Measurements from ENCODE around the gene C16orf89.
"Not testable (repeated sequence)": the region's sequence is repeated elsewhere in the genome, so short reads cannot be mapped to it uniquely, and the experiment has no call there.

The C16orf89 gene

DNA sequence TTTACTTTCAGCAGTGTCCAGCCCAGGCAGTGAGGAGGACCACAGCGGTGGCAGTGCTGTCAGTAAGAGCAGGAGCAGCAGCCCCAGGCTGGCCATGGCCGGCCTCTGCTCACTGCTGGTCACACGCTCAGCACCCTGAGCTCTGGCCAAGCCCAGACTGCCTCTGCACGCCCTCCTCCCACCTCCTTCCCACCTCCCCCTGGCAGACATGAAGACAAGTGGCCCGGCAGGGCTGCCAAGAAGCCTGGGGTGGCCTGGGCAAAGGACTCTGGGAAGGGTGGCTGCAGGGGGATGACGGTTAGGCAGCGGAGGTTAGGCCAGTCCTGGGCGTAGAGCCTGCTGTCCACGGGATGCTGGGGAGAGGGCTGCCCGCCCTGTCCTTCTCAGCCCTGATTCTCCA, at the start of gene C16orf89:
C16orf89 (minus strand) TSS at position 144 of the 400 bp plus-strand sequence; CDS start at position 96, 48 bp downstream.
- DNase-seq (ENCODE audit: low read depth): no peak

DNA sequence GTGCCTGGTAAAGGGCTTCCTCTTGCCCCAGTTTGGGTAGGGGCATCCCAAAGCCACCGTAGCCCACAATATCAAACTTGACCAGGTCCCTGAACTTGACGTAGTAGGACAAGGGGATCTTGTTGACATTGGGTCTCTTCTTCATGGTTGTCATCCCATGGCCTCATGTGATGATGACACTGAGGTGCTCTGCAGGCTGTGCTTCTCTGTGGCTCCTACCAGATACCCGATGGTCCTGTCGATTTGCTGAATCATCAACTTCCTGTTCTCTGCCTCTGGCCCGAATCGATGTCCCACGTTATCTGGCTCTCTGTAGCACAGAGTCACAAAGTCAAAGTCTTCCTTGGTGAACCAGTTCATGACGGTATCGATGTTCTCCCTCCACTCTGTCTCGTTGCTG, 45.2 kb upstream of the C16orf89 start:
- DNase-seq (ENCODE audit: low read depth): not testable (repeated sequence)

- no peak for DNase-seq (ENCODE audit: low read depth)
Observed at GRCh38 chr16:5108505-5109158, 42.9 kb upstream of the C16orf89 start.

GRCh38 chr16:5105039-5105438, 39.3 kb upstream of the C16orf89 start:
- not testable (repeated sequence) for DNase-seq (ENCODE audit: low read depth)

DNA sequence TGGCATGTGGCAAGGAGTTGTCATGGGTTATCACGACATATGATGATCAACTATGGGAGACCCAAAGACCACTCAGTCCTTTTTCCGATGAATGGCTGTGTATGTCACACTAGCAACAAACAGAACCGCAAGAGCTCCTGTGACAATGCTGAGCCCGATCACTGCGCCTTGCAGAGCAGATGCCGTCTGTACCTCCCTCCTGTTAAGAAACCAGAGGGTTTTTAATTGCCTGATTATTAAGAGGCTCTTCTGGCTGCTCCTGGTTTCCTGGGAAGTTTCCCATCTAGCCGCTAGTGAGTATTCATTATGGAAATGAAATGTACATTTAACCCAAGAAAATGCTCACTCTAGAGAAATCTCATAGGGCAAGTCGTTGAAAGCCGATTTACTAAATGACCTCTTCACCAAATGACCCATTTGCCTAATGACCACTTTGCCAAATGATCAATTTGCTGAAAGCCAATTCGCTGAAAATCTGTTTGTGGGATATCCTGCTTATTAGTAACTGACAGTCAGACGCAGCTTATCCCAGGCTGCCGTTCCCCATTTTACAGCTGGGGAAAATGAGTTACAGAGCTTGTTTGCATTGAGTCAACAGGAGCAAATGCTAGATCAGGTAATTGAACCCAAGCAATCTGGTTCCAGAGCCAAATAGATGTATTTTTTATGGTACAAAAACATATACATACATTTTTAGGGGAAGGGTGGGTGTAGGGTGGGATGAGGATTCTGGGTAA, 37.7 kb upstream of the C16orf89 start:
- DNase-seq (ENCODE audit: low read depth): not testable (repeated sequence)

GRCh38 chr16:5099174-5099573, 33.4 kb upstream of the C16orf89 start:
- not testable (repeated sequence) for DNase-seq (ENCODE audit: low read depth)

DNA sequence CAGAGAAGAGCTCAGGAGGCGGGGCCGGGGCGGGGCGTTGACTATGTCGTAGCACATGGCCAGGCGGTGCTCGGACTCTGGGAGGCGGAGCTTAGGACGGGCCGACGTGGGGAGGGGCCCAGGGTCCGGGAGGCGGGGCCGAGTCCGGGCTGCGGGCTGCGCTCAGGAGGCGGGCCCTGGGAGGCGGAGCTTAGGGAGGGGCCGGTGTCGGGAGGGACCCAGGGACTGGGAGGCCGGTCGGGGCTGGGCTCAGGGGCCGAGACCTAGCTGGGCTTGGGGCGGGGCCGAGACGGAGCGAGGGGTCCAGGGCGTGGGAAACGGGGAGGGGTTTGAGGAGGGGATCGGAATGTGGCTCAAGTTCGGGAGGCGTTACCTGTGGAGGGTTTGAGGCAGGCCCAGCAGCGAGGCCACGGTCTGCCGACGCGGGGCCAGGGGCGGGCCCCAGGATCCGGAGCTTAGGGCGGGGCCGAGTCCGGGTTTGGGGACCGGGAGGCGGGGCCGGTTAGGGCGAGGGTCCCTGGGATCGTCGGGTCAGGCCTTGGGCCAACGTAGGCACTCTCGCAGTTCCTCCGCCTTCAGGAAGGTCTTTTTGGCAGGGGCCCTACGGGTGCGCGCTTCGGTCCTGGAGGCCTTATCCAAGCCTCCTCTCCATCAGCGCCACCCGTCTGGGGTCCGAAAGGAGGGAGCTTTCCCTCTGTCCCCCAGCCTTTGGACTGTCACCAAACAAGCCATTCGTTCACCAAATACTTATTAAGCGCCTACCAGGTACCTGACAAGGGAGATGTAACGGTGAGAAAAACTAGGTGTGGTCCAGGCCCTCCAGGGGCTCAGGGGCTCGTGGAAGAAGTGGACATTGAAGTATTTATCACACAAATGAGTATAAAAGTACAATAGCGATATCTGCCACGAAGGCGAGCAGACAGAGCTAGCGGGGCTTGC, 32.7 kb upstream of the C16orf89 start:
- DNase-seq (ENCODE audit: low read depth): not testable (repeated sequence)

DNA sequence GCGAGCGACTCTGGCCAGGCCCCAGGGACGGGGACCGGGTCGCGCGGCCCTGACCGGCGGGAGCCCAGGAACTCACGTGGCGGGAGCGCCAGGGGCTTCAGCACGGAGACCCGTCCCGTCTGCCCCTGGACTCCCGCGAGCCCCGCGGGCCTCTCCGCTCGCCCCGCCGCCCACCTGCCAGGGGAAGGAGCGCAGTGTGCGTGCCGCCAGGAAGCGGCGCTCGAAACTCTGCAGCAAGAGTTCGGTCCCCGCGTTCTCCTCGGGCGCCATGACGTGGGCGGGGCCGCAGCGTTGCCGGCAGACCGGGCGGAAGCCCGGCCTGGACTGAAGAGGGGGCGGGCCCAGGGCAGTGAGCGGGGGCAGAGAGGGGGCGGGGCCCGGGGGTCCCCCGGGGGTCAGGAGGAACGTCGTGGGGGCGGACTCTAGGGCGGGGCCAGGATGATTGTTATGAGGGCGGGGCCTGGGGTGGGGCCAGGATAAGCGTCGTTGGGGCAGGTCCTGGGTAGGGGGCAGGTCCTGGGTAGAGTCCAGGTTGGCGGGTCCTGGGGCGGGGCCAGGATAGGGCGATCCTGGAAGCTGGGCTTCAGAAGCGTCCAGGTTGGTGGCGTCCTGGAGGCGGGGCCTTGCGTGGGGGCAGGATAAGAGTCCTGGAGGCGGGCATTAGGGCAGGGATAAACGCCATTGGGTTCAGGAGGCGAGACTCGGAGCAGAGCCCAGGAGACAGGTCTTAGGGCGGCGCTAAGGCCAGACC, 31.9 kb upstream of the C16orf89 start, which contains the start of gene EEF2KMT:
EEF2KMT (minus strand) TSS at position 326 of the 751 bp plus-strand sequence; CDS start at position 270, 56 bp downstream.
- peak; percentile 92 for DNase-seq (ENCODE audit: low read depth)

DNA sequence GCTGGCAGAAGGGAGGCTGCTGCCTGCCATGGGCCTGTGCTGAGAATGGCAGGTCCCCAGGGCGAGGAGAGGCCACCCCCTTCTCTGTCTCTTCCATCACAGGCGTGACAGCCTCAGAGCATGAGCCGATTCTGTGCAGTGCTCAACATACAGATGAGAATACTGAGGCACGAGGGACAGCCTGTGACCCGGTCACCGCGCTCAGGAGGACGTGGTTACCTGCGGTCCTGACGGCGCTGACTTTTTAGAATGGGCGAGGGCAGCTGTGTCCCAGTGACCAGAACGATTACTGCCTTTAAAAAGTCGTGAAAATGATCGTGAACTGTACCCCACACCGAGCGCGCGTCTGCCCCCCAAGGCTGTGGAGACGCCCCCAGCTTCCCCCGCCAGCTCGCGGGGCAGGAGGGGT, 31.3 kb upstream of the C16orf89 start:
- not testable (repeated sequence) for DNase-seq (ENCODE audit: low read depth)

DNA sequence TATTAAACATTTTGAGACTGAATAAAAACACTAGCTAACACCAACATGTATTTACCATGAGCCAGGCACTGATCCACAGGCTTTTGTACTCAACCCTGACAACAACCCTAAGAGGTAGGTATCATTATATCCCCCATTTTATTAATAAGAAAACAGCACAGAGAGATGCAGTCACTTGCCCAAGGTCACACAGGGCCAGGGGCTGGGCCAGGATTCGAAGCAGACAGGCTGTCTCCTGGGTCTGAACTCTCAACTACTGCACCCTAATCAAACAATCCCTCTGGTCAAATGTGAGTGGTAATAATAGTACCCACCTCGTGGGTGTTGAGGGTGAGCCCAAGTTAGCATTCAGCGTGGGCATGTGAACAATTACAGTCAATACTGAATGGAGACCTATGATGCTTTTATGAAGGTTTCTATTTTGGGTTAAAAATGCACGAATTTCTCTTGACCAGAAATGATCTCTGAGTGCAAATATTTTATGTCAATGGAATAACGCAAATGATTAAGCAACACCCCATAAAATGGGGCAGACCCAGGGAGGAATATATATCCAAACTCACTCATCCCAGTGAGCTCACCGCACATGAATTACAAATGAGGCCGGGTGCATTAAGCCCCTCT, 30.8 kb upstream of the C16orf89 start:
- not testable (repeated sequence) for DNase-seq (ENCODE audit: low read depth)

DNA sequence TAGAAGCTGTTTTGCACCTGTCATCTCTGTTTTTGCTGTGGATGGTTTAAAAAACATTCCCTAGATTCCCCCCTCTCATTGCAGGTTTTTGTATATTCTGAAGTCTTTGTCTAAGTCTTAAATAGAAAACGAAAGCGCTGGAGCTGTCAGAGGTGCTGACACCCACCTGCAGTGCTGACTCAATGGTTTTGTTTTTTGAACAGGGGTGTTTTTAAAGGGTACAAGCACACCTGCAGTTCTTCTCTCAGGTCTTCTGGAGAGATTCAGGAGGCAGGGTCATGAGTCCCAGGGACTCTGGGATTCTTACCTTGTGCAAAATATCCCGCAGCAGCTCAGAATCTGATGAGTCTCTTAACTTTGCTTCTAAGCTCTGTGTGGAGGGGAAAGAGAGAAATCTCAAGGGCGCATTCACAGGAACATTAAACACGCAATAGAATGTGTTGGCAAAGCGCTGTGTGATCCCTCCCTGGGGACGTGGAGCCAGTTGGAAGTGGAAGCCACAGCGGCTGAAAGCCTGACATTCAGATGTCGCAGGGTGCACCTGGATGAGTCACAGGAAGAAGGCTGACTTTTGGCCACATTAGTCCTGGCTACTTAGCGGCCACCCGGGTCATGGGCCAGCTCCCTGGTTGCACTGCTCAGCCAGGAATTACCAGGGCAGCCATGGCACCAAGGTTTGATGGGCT, 29.5 kb upstream of the C16orf89 start:
- not testable (repeated sequence) for DNase-seq (ENCODE audit: low read depth)

DNA sequence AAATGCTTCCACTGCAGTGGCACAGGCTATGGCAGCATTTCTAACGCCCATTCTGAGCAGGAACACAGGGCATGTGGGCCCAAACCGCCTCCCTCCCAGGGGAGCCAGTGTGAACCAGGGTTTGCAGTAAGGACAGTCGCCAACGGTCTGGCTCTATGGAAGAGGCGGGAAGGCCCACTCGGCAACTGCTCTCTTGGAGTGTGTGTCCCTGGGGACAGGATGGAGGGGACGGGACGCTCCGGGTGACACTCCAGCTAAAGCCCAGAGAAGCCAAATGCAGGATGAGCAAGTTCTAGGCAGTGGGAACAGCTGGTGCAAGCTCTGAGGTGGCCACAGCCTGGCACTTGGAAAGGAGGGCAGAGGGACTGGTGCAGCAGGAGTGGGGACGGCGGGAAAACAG, 28.0 kb upstream of the C16orf89 start:
- not testable (repeated sequence) for DNase-seq (ENCODE audit: low read depth)

DNA sequence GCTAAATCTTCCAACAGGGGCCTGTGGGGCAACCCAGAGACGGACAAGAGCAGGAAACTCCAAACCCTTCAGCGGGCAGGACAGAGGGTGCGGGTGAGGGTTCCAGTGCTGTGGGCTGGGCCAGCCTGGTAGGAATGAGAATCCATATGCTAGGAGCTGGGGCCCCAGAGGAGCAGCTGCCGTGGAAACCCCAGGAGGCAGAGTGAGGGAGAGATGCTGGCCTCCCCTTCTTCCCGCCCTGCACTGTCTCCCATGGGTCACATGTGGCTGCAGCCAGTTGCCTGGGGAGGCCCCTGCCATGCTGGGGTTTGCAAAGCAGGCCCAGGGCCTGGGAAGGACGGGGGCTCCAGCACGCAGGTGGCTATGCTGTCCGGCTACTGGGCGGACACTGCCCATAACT, 27.3 kb upstream of the C16orf89 start:
- DNase-seq (ENCODE audit: low read depth): not testable (repeated sequence)

- not testable (repeated sequence) for DNase-seq (ENCODE audit: low read depth)
Observed at GRCh38 chr16:5090592-5090991, 24.8 kb upstream of the C16orf89 start.

- DNase-seq (ENCODE audit: low read depth): not testable (repeated sequence)
Observed at GRCh38 chr16:5089911-5090555, 24.3 kb upstream of the C16orf89 start.

DNA sequence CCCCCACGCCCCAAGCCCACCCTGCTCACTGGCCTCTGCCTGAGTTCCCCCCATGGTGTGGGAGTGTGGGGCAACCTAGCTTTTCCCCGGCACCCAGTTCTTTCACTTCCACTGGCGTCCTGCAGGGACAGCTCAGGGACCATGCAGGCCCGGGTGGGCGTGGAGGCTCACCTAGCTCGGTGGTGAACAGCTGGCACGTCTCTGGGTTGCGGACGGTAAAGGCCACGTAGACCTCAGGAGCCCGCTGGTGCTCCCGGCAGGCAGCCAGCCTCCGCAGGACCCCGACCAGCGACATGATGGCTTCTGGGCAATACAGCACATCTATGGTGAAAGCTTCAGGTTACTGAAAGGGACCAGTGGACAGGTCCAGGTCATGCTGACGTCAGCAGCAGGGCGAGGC, 23.2 kb upstream of the C16orf89 start:
- not testable (repeated sequence) for DNase-seq (ENCODE audit: low read depth)

- DNase-seq (ENCODE audit: low read depth): not testable (repeated sequence)
Observed at GRCh38 chr16:5088086-5088790, 22.5 kb upstream of the C16orf89 start.

DNA sequence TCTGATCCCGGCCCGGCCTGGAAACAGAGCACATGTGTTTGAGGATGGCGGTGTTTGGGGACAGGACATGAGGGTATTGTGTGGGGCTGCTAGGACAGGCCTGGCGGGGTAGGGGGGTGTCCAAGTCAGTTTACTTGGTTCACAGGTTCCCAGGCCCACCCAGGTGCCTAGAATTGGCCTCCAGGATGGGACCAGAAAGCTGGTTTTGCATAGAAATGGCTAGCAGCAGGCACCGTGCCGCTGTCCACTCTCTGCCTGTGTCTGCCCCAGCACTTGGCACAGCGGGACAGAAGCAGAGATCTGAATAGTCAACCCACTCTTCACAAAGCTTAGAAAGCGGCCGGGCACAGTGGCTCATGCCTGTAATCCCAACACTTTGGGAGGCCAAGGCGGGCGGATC, 20.0 kb upstream of the C16orf89 start:
- DNase-seq (ENCODE audit: low read depth): not testable (repeated sequence)

- DNase-seq (ENCODE audit: low read depth): not testable (repeated sequence)
Observed at GRCh38 chr16:5084802-5085201, 19.0 kb upstream of the C16orf89 start.

Measured in HS-27A (cell line).